GM13976 (cell line): ENCODE measurements around the gene GCHFR.

ENCODE experiments used
- DNase-seq: peaks from one replicate; pipeline ENCODE4 v3.0.0; 2012; ENCODE audit warnings: low spot score
- in situ Hi-C: fragments of 300-500 bp; cut with MboI; formaldehyde crosslinking; loops from one replicate; pipeline ENCODE4 v1.12.0; 2022; ENCODE audit warnings: low sequenced_read_pairs, mixed read lengths, inconsistent platforms; ENCODE audit not compliant: unreplicated experiment
- TF ChIP-seq, protein P1 (sequence below): IDR thresholded peaks from 2 replicates; pipeline ENCODE4 v1.5.1; 2012; ENCODE audit warnings: borderline replicate concordance, mild to moderate bottlenecking; ENCODE audit not compliant: insufficient read depth; ENCODE audit errors: extremely low read depth, missing control alignments, control extremely low read depth

The GCHFR gene

GRCh38 chr15:40723919-40724318 is 39.9 kb upstream of the GCHFR start:
- TF ChIP-seq, protein P1, sequence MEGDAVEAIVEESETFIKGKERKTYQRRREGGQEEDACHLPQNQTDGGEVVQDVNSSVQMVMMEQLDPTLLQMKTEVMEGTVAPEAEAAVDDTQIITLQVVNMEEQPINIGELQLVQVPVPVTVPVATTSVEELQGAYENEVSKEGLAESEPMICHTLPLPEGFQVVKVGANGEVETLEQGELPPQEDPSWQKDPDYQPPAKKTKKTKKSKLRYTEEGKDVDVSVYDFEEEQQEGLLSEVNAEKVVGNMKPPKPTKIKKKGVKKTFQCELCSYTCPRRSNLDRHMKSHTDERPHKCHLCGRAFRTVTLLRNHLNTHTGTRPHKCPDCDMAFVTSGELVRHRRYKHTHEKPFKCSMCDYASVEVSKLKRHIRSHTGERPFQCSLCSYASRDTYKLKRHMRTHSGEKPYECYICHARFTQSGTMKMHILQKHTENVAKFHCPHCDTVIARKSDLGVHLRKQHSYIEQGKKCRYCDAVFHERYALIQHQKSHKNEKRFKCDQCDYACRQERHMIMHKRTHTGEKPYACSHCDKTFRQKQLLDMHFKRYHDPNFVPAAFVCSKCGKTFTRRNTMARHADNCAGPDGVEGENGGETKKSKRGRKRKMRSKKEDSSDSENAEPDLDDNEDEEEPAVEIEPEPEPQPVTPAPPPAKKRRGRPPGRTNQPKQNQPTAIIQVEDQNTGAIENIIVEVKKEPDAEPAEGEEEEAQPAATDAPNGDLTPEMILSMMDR: no peak
- DNase-seq: no peak
- in situ Hi-C loops: no loop called here

DNA sequence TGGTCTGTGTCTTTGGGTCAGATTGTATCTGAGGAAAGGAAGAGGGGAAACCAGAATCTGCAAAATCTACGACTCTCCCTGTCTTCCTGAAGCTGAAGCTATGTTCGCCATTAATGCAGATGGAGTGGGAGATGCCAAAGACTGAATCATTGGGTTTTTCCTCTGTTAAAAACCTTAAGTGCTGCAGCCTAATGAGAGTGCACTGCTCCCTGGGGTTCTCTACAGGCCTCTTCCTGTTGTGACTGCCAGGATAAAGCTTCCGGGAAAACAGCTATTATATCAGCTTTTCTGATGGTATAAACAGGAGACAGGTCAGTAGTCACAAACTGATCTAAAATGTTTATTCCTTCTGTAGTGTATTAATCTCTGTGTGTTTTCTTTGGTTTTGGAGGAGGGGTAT is 32.8 kb upstream of the GCHFR start:
- no peak for DNase-seq
- TF ChIP-seq, protein P1: no peak
- in situ Hi-C loops: no loop called here

DNA sequence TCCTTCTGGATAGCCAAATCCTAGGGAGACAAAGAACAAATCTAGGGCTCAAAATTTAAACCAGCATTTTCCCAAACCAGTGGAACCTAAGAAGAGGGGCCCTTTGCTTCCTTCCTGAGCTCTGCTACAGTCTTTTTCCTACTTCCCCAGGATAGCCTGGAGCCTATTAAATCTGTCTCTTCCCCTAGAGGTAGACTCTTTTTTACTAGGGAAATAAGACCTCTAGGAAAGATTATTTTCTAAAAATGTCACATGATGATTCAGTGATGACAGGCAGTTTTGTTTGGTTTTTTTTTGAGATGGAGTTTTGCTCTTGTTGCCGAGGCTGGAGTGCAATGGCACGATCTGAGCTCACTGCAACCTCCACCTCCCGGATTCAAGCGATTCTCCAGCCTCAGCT is 27.3 kb upstream of the GCHFR start:
- TF ChIP-seq, protein P1: no peak
- in situ Hi-C loops: no loop called here
- DNase-seq: no peak

DNA sequence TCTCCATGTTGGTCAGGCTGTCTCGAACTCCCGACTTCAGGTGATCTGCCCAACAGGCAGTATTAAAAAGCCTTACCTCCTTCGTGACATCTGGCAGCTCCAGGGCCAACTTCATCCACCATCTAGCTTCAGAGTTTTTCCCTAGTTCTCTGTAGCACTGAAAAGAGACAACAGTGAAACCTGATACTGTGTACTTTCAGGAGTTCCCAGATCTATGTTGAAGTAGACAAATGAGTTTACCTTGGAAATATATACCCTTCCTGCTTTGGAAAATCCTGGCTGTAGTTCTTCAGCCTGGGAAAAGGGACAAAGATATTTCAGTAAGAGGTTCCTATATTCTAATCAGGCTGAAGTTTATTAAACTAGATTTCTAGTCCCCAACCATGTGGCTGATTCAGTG is 26.8 kb upstream of the GCHFR start:
- TF ChIP-seq, protein P1: no peak
- DNase-seq: no peak
- in situ Hi-C loops: no loop called here

DNA sequence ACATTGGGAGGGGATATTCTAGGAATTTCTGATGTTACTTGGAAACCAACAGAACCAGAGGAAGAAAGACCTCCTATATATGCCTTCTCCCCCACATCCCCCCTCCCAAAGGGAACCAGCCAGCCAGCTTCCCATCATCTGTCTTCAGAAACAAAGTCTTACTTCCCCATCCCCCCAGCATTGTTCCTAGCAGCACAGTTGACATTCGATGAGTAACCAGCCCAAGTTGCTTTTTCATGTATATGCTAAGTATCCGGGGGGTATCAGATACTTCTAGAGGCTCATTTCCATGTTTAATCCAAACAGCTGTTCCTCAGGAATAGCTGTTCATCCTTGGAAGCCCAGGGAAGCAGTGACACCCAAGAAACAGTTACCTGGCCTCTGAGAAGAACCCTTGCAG is 24.8 kb upstream of the GCHFR start:
- TF ChIP-seq, protein P1: no peak
- DNase-seq: no peak
- in situ Hi-C loops: no loop called here

DNA sequence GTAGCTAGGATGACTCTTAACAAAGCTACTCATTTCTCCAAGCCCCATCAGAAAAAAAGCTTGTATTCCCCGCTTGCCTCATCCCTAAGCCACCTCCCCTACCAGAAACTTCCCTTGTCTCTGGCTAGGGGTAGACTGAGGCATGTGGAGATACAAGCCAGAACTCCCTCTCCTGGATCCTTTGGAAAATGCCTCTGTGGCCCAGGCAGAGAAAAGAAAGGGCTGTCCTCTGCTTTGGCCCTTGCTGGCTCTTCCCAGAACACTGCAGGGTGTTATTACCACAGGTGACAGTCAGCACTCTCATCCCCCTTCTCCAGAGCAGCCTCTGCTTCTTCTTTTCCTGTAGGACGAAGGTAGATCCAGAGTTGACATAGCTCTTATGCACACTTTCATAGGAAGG is 24.0 kb upstream of the GCHFR start:
- in situ Hi-C loops: no loop called here
- TF ChIP-seq, protein P1: no peak
- no peak for DNase-seq

- in situ Hi-C loops: no loop called here
- no peak for DNase-seq
- TF ChIP-seq, protein P1: no peak
Measured at GRCh38 chr15:40743485-40743901, 20.4 kb upstream of the GCHFR start.
